Measurements from ENCODE around the gene TENM4.

Gene TENM4

DNA sequence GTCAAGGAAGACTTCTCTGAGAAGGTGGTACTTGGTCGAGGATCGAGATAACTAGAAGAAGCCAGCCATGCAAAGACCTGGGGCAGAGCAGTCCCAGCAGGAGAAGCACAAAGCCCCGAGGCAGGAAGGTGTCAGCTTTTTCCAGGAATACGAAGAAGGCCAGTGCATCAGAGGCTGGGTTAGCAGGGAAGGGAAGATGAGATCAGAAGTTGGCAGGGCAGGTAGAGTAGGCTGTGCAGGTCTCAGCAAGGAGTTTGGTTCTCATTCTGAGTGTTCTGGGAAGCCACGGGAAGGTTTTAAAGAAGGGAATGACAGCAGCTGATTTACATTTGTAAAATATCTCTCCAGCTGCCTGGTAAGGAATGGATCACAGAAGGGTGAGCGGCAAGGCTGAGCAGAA, 111.3 kb downstream of the TENM4 start:
- no peak for ATAC-seq (ENCODE audit: insufficient read depth, low read depth)

DNA sequence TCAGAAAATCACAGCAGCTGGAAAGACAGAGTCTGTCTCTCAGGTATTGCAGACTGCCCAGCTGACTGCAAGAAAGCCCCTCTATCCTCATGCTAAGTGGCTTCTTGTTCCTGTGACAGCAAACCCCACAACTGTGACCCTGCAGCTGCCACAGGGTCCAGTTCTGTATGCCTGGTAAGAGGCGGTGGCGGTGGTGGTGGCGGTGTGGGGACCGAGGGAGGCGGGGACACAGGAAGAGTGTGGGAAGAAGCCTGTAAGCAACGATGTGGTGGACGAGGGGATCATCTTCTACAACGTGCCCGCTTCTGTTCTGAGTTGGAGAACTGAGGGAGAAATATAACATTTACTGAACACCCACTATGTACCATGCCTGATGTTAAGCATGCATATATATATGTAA, 112.4 kb downstream of the TENM4 start:
- no peaks in the 10 kb centered on the region for H3K9me3 ChIP-seq (ENCODE audit: insufficient read depth, low read length, severe bottlenecking)
- no peak overlapping the region for H3K4me3 ChIP-seq (ENCODE audit: low read depth in 1 of 2, low read length in 2 of 2)
- H3K9ac ChIP-seq (ENCODE audit: low read depth, low read length), result no peak overlapping the region
- DNase-seq (no peak), ATAC-seq (ENCODE audit: insufficient read depth, low read depth) (no peak)
- no peak overlapping the region for H3K4me2 ChIP-seq (ENCODE audit: insufficient read depth, low read length)
- H2AFZ ChIP-seq (ENCODE audit: low read depth, low read length), result no peak overlapping the region
- no peaks in the 10 kb centered on the region for H3K36me3 ChIP-seq (ENCODE audit: insufficient read depth, low read length)
- no peak for TF ChIP-seq EZH2 (IDR thresholded peaks at IDR 0.05; ENCODE audit: borderline replicate concordance, low read depth, low read length, severe bottlenecking)
- TF ChIP-seq, protein P1, sequence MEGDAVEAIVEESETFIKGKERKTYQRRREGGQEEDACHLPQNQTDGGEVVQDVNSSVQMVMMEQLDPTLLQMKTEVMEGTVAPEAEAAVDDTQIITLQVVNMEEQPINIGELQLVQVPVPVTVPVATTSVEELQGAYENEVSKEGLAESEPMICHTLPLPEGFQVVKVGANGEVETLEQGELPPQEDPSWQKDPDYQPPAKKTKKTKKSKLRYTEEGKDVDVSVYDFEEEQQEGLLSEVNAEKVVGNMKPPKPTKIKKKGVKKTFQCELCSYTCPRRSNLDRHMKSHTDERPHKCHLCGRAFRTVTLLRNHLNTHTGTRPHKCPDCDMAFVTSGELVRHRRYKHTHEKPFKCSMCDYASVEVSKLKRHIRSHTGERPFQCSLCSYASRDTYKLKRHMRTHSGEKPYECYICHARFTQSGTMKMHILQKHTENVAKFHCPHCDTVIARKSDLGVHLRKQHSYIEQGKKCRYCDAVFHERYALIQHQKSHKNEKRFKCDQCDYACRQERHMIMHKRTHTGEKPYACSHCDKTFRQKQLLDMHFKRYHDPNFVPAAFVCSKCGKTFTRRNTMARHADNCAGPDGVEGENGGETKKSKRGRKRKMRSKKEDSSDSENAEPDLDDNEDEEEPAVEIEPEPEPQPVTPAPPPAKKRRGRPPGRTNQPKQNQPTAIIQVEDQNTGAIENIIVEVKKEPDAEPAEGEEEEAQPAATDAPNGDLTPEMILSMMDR (IDR thresholded peaks at IDR 0.05; ENCODE audit: borderline replicate concordance, extremely low read depth, low read length, poor library complexity, severe bottlenecking), result no peak
- H4K20me1 ChIP-seq (ENCODE audit: insufficient read depth, low read length), result no peaks in the 10 kb centered on the region
- H3K79me2 ChIP-seq (ENCODE audit: insufficient read depth, low read length), result no peaks in the 10 kb centered on the region
- H3K27ac ChIP-seq (ENCODE audit: low read length), result no peak overlapping the region
- peaks cover 4% of the 10 kb centered on the region for H3K27me3 ChIP-seq (ENCODE audit: insufficient read depth, low read length, poor library complexity)
- H3K4me1 ChIP-seq (ENCODE audit: insufficient read depth, low read length), result no peaks in the 10 kb centered on the region

More for the DNA sequence above, 111.3 kb downstream of the TENM4 start:
- TF ChIP-seq, protein P1 (IDR thresholded peaks at IDR 0.05; ENCODE audit: borderline replicate concordance, extremely low read depth, low read length, poor library complexity, severe bottlenecking), result no peak
- no peak for TF ChIP-seq EZH2 (IDR thresholded peaks at IDR 0.05; ENCODE audit: borderline replicate concordance, low read depth, low read length, severe bottlenecking)
- H3K4me2 ChIP-seq (ENCODE audit: insufficient read depth, low read length), result no peak overlapping the region
- DNase-seq, result no peak
- no peak overlapping the region for H3K27ac ChIP-seq (ENCODE audit: low read length)
- no peak overlapping the region for H3K4me3 ChIP-seq (ENCODE audit: low read depth in 1 of 2, low read length in 2 of 2)
- H3K36me3 ChIP-seq (ENCODE audit: insufficient read depth, low read length), result no peaks in the 10 kb centered on the region
- H4K20me1 ChIP-seq (ENCODE audit: insufficient read depth, low read length), result no peaks in the 10 kb centered on the region
- H3K9me3 ChIP-seq (ENCODE audit: insufficient read depth, low read length, severe bottlenecking), result no peaks in the 10 kb centered on the region
- H3K9ac ChIP-seq (ENCODE audit: low read depth, low read length), result no peak overlapping the region
- no peak overlapping the region for H2AFZ ChIP-seq (ENCODE audit: low read depth, low read length)
- no peaks in the 10 kb centered on the region for H3K79me2 ChIP-seq (ENCODE audit: insufficient read depth, low read length)
- no peaks in the 10 kb centered on the region for H3K4me1 ChIP-seq (ENCODE audit: insufficient read depth, low read length)
- H3K27me3 ChIP-seq (ENCODE audit: insufficient read depth, low read length, poor library complexity), result peaks cover 4% of the 10 kb centered on the region

DNA sequence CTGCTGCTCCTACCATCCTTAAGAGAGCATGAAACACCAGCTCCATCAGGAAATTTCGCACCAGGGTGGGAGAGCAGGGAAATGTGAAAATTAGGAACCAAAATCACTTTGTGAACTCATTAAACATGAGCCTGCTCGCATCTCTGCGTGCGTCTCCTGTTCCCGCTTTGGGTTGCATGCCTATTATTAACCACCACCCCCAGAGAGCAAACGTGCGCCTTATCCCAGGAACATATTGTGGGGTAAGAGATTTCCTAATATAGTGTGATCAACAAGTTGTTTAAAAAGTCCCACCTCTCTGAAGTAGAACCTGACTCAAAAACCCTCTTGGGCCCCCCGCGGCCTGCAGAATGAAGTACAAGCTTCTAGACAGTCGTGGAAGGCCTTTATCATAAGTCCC, 115.0 kb downstream of the TENM4 start:
- Histone ChIP-seq H3K4me1 (ENCODE audit: insufficient read depth, low read length) (no peaks in the 10 kb centered on the region), H2AFZ (ENCODE audit: low read depth, low read length) (no peak overlapping the region), H3K4me2 (ENCODE audit: insufficient read depth, low read length) (no peak overlapping the region), H4K20me1 (ENCODE audit: insufficient read depth, low read length) (0 out of 2 replicates have a peak, but pooled peaks cover 2% of the 10 kb centered on the region), H3K79me2 (ENCODE audit: insufficient read depth, low read length) (no peaks in the 10 kb centered on the region), H3K27ac (ENCODE audit: low read length) (no peak overlapping the region), H3K27me3 (ENCODE audit: insufficient read depth, low read length, poor library complexity) (peaks cover 4% of the 10 kb centered on the region), H3K9ac (ENCODE audit: low read depth, low read length) (no peak overlapping the region), H3K9me3 (ENCODE audit: insufficient read depth, low read length, severe bottlenecking) (no peaks in the 10 kb centered on the region), H3K36me3 (ENCODE audit: insufficient read depth, low read length) (no peaks in the 10 kb centered on the region), H3K4me3 (ENCODE audit: low read depth in 1 of 2, low read length in 2 of 2) (no peak overlapping the region)
- TF ChIP-seq EZH2 (IDR thresholded peaks at IDR 0.05; ENCODE audit: borderline replicate concordance, low read depth, low read length, severe bottlenecking), result no peak
- TF ChIP-seq, protein P1 (IDR thresholded peaks at IDR 0.05; ENCODE audit: borderline replicate concordance, extremely low read depth, low read length, poor library complexity, severe bottlenecking), result no peak
- ATAC-seq (ENCODE audit: insufficient read depth, low read depth) (no peak), DNase-seq (no peak)

DNA sequence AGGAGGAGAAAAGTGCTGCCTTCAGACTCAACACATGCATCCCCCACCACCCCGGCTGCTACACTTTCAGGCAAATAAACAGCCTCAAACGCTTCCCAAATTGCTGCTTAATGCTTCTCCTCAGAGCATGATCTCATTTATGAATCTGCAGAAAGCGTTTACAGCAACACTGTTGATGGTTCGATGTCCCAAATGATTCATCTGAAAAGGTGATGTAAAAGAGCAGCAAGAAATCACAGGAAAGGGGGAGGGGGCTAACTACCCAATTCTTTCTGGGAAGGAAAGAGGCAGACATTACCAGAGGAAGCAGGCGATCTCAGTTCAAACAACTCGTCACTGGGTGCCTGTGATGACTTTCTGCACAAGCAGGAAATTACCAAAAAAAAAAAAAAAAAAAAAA, 119.6 kb downstream of the TENM4 start:
- no peaks in the 10 kb centered on the region for H3K9me3 ChIP-seq (ENCODE audit: insufficient read depth, low read length, severe bottlenecking)
- no peak for ATAC-seq (ENCODE audit: insufficient read depth, low read depth)
- peaks cover 1% of the 10 kb centered on the region for H3K27me3 ChIP-seq (ENCODE audit: insufficient read depth, low read length, poor library complexity)
- no peaks in the 10 kb centered on the region for H3K4me1 ChIP-seq (ENCODE audit: insufficient read depth, low read length)
- H2AFZ ChIP-seq (ENCODE audit: low read depth, low read length), result no peak overlapping the region
- H3K79me2 ChIP-seq (ENCODE audit: insufficient read depth, low read length), result no peaks in the 10 kb centered on the region
- no peak overlapping the region for H3K4me2 ChIP-seq (ENCODE audit: insufficient read depth, low read length)
- no peaks in the 10 kb centered on the region for H3K36me3 ChIP-seq (ENCODE audit: insufficient read depth, low read length)
- 0 out of 2 replicates have a peak, but pooled peaks cover 2% of the 10 kb centered on the region for H4K20me1 ChIP-seq (ENCODE audit: insufficient read depth, low read length)
- no peak for DNase-seq
- H3K9ac ChIP-seq (ENCODE audit: low read depth, low read length), result no peak overlapping the region
- H3K27ac ChIP-seq (ENCODE audit: low read length), result no peak overlapping the region
- H3K4me3 ChIP-seq (ENCODE audit: low read depth in 1 of 2, low read length in 2 of 2), result no peak overlapping the region
- TF ChIP-seq, protein P1 (IDR thresholded peaks at IDR 0.05; ENCODE audit: borderline replicate concordance, extremely low read depth, low read length, poor library complexity, severe bottlenecking), result no peak
- TF ChIP-seq EZH2 (IDR thresholded peaks at IDR 0.05; ENCODE audit: borderline replicate concordance, low read depth, low read length, severe bottlenecking), result no peak

Data from DND-41 (cell line).